GM18511 (cell line): ENCODE data around the gene CTSD.

Experiments used
- ATAC-seq: cut with Tn5 transposase; IDR thresholded peaks from one replicate; pipeline ENCODE4 v1.9.1; 2021; ENCODE audit warnings: mild to moderate bottlenecking, moderate library complexity; ENCODE audit not compliant: unreplicated experiment

Gene CTSD

DNA sequence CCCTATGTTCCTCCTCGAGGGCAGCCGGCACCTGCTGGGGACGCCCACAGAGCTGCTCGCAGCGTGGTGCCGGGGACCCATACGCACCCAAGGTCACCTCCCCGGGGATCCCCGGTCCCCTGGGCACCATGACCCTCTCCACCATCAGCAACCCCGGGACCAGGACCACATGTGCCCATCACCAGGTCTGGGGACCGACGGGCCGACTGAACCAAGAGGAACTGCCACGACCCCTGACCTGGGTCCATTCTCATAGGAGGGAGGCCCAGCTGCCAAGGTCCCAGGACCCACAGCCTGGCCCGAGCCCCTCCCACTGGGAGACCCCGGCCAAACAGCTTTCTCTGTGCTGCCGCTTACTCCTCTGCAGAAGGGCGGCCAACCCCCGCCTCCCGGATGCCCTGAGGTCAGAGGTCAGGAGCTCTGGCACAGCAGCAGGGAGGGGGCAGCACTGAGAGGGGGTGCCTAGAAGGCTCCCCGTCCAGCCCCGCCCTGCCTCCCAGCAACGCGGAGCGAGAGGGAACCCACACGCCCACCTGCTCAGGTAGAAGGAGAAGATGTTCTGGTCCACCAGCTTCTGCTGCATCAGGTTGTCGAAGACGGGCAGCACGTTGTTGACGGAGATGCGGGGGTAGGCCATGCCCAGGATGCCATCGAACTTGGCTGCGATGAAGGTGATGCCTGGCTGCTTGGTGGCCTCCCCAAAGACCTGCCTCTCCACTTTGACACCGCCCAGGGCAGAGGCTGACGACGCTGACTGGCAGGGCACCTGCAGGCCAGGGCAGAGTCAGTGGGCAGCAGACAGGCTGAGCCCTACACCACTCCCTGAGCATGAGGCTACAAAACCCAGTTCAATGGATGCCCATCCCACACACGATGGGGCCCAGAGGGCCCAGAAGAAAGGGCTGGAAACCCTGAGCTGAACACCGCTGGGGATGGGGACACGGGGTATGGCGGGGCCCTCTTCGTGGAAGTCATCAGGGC, 6.6 kb downstream of the CTSD start:
- ATAC-seq: no peak

DNA sequence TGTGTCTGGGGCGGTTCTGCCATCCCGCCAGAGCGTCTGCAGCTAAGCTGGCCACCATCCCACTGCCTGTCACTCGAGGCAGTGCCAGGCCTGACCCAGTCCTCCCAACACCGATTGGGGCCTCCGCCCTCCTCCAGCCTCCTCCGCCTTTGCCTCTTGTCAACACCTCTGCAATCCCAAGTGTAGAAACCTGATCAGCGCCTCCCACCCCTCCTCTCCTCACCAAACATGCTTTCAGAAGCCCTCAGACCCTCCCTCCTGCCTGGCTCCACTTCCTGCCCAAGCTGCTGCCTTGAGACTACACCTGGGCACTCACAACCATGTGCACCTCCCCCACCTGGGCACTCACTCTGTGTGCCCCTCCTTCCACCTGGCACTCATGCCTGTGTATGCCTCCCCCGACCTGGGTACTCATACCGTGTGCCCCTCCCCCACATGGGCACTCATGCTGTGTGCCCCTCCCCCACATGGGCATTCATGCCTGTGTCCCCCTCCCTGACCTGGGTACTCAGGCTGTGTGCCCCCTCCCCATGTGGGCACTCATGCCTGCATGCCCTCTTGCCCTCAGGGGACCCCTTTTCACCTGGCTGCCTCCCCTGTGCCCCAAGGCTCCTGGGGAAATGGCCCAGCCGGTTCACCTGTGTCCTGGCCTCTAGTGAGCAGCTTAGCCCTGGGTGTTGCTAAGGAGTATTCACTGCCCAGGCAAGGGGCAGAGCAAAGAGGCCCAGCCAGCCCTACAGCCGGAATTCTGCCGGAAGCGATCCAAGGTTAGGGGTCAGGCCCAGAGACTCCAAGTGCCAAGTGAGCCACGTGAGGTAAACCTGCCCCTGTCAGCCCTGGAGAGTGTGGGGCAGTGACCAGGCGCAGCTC, 7.8 kb downstream of the CTSD start:
- no peak for ATAC-seq

DNA sequence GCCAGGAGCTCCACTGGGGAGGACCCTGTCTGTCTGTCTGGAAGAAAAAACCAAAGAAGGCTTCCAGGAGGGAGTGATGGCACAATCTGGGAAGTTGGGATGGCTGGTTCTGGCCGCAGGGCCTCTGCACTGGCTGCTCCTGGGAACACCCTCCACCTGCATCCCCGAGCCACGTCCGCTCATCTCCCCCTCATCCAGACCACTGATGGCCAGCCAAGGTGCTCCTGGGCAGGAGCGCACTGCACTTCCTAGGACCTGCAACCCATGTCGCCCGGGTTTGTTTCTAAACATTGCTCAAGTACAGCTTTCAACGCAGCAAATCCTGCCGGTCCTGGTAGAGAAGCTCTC, 8.4 kb downstream of the CTSD start:
- no peak for ATAC-seq

GRCh38 chr11:1754376-1755150, 9.2 kb downstream of the CTSD start:
- no peak for ATAC-seq

GRCh38 chr11:1753929-1754305, 9.8 kb downstream of the CTSD start:
- ATAC-seq: no peak

GRCh38 chr11:1753229-1753928, 10.3 kb downstream of the CTSD start:
- ATAC-seq: no peak

DNA sequence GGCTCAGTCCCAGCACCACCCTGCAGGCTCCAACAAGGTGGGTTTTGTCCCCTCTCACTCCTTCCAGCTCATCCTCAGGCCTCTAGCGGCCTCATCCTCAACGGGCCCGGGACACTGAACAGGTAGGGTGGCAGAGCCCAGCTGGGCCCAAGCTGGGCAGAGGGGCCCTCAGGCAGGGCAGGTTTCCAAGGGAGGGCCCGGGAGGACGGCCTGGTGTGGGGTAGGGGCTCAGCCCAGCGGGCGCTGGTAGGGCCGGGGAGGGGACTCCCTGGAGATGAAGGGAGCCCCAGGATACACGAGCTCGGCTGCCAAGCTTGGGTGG, 10.9 kb downstream of the CTSD start:
- ATAC-seq: no peak

DNA sequence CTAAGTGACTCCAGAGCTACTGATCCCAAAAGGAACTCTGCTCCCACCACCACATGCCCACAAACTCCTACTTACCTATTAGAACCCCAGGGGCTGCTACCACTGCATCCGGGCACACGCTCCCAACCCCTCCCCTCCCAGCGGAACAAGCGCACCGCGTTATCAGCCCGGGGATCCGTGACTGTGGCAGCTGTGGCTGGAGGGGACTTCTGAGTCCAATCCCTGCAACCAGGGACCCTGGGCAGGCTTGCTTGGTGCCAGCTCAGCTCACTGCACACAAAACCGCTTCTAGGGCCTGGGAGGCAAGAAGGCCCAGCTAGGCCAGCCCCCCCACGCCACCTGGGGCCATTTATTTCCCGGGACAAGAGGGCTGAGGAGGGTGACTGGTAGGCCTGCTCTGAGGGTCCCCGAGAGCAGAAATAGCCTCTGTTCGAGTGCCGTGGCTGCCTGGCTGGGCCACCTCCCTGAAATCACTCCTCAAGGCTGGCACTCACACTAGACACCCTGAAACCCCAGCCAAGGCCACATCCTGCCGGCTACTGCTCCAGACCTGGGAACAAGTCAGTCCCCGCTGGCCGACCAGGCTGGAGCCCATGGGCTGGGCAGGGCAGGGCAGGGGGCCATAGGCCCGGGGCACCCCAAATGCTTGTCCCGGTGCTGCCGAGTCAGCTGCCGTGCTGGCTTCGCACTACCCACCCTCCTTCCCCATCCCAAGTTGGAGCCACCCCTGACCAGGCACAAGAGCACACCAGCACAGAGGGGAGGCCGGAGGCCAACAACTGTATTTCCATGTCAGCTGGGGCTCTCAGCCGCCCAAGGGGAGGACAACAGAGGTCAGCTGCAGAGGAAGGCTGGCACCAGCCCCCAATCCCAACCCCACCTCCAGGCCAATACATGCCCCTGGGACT, 11.5 kb downstream of the CTSD start:
- ATAC-seq: no peak

DNA sequence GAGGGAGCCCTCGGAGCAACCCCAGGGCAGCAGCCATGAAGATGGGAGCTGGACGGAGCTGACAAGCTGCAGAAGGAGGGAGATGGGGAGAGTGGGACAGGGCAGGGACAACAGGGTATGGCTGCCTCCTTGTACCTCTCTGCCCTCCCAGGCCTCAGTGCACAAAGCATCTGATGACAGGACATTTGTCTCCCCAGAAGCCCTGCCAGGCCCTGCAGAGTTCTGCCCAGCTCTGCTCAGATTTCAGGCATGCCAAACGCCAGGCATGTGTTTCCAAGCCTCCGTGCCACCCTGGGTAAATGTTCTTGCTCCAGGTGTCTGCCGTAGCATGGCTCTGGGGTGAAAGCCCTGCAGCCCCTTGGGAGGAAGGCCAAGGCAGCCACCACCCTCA, 12.2 kb downstream of the CTSD start:
- ATAC-seq: no peak

GRCh38 chr11:1750840-1751530, 12.7 kb downstream of the CTSD start:
- ATAC-seq: no peak

DNA sequence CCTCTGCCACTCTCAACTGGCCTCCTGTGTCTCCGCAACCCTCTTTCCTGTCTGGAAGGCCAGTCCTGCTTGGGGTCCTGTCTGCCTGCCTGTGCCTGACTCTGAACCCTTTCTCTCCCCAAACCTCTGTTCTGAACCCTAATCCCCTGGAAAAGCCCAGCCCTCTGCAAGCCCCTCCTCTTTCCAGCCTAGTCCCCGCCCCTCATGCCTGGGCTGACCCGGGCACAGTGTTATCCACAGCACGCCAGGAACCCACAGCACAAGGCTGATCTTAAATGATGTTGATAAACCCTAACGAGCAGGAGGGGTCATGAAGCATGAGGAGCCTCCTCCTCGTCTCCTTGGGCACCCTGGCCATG, 13.3 kb downstream of the CTSD start, which contains the start of gene IFITM10:
Gene IFITM10 (minus strand): TSS at position 115 of the 359 bp plus-strand sequence. CDS start 153 bp downstream, outside the sequence.
- ATAC-seq: no peak

- ATAC-seq: no peak
Observed at GRCh38 chr11:1749395-1750351, 14.1 kb downstream of the CTSD start.

GRCh38 chr11:1748636-1749394, 14.9 kb downstream of the CTSD start:
- no peak for ATAC-seq

DNA sequence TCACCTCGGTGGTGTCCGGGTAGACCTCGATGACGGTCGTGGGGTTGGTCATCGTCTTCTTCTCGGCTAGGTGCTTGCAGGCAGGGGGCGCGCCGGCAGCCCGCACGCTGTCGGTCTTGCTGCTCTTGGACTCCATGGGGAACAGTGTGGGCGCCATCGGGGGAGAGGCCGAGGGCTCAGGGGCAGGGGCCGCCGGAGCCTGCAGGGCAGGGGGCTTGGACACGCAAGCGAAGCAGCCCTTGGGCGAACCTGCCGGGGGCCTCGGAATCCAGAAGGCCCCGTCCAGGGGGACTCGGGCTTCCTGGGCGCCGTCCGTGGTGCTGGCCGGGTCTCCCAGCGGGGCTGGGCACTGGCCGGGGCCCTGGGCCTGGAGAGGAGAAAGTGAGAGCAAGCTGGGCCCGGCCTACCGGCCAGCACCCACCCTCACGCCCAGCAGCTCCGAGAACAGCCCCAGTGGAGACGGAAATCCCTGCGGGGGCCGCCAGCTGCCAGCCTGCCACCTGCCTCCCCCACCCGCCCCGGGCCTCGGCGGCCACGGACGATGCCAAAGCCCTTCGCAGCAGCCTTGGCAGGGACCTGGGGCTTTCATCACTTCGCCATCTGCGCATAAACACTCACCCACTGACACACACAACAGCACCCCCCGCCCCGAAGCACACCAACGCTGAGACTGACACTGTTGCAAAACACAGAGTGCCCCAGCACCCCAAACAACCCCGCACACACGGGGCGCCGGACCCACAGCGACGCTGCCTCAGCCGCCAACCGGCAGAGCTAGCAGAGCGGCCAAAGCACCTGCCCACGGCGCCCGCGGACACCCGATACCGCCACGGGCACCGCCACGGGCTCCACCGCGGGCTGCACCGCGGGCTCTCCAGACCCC, 15.7 kb downstream of the CTSD start:
- no peak for ATAC-seq

- no peak for ATAC-seq
Observed at GRCh38 chr11:1746956-1747752, 16.6 kb downstream of the CTSD start.
